ENCODE data around the gene SRSF4.

- TF ChIP-seq, protein P1, sequence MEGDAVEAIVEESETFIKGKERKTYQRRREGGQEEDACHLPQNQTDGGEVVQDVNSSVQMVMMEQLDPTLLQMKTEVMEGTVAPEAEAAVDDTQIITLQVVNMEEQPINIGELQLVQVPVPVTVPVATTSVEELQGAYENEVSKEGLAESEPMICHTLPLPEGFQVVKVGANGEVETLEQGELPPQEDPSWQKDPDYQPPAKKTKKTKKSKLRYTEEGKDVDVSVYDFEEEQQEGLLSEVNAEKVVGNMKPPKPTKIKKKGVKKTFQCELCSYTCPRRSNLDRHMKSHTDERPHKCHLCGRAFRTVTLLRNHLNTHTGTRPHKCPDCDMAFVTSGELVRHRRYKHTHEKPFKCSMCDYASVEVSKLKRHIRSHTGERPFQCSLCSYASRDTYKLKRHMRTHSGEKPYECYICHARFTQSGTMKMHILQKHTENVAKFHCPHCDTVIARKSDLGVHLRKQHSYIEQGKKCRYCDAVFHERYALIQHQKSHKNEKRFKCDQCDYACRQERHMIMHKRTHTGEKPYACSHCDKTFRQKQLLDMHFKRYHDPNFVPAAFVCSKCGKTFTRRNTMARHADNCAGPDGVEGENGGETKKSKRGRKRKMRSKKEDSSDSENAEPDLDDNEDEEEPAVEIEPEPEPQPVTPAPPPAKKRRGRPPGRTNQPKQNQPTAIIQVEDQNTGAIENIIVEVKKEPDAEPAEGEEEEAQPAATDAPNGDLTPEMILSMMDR (IDR thresholded peaks at IDR 0.05) = no peak
- TF ChIP-seq RAD21 (IDR thresholded peaks at IDR 0.05; ENCODE audit: low read length) (no peak), TAF1 (IDR thresholded peaks at IDR 0.05; ENCODE audit: borderline replicate concordance, low read depth, low read length) (no peak), POLR2AphosphoS5 (IDR thresholded peaks at IDR 0.05; ENCODE audit: low read depth, low read length) (peak; percentile 67), CHD2 (IDR thresholded peaks at IDR 0.05; ENCODE audit: low read length, partially characterized antibody) (no peak), FOXM1 (IDR thresholded peaks at IDR 0.05; ENCODE audit: low read depth) (0 out of 2 replicates have a peak, but pooled peaks have one; percentile 50), ELF1 (IDR thresholded peaks at IDR 0.05) (peak; percentile 87), MXI1 (IDR thresholded peaks at IDR 0.05; ENCODE audit: low read depth, low read length) (no peak), TCF12 (IDR thresholded peaks at IDR 0.05) (peak; percentile 92), FOSL2 (IDR thresholded peaks at IDR 0.05; ENCODE audit: borderline replicate concordance, low read depth) (0 out of 2 replicates have a peak, but pooled peaks have one; percentile 61), REST (IDR thresholded peaks at IDR 0.05; ENCODE audit: low read depth, low read length) (no peak), TEAD4 (IDR thresholded peaks at IDR 0.05; ENCODE audit: borderline replicate concordance, insufficient read depth) (peak; percentile 72; the same call in 1 of the 2 replicates)
- TF ChIP-seq, protein P2, sequence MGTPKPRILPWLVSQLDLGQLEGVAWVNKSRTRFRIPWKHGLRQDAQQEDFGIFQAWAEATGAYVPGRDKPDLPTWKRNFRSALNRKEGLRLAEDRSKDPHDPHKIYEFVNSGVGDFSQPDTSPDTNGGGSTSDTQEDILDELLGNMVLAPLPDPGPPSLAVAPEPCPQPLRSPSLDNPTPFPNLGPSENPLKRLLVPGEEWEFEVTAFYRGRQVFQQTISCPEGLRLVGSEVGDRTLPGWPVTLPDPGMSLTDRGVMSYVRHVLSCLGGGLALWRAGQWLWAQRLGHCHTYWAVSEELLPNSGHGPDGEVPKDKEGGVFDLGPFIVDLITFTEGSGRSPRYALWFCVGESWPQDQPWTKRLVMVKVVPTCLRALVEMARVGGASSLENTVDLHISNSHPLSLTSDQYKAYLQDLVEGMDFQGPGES (IDR thresholded peaks at IDR 0.05; ENCODE audit: low read depth, low read length) = no peak
- TF ChIP-seq, protein P3, sequence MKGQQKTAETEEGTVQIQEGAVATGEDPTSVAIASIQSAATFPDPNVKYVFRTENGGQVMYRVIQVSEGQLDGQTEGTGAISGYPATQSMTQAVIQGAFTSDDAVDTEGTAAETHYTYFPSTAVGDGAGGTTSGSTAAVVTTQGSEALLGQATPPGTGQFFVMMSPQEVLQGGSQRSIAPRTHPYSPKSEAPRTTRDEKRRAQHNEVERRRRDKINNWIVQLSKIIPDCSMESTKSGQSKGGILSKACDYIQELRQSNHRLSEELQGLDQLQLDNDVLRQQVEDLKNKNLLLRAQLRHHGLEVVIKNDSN (IDR thresholded peaks at IDR 0.05; ENCODE audit: borderline replicate concordance, low read depth) = no peak
Measured at GRCh38 chr1:29145739-29146437, 35.8 kb downstream of the SRSF4 start.

Measured in SK-N-SH (cell line).